ENCODE results near the gene SYNE2. TPM values are rescaled to one million over a fixed set of nuclear protein-coding genes. Genes with fewer than 3 reads are reported as not detected.
"Not testable (repeated sequence)": the region's sequence is repeated elsewhere in the genome, so short reads cannot be mapped to it uniquely, and the experiment has no call there.

Gene SYNE2
- total and polyA plus RNA-seq, 12 donors: 43.6 to 205 (median 103) TPM

DNA sequence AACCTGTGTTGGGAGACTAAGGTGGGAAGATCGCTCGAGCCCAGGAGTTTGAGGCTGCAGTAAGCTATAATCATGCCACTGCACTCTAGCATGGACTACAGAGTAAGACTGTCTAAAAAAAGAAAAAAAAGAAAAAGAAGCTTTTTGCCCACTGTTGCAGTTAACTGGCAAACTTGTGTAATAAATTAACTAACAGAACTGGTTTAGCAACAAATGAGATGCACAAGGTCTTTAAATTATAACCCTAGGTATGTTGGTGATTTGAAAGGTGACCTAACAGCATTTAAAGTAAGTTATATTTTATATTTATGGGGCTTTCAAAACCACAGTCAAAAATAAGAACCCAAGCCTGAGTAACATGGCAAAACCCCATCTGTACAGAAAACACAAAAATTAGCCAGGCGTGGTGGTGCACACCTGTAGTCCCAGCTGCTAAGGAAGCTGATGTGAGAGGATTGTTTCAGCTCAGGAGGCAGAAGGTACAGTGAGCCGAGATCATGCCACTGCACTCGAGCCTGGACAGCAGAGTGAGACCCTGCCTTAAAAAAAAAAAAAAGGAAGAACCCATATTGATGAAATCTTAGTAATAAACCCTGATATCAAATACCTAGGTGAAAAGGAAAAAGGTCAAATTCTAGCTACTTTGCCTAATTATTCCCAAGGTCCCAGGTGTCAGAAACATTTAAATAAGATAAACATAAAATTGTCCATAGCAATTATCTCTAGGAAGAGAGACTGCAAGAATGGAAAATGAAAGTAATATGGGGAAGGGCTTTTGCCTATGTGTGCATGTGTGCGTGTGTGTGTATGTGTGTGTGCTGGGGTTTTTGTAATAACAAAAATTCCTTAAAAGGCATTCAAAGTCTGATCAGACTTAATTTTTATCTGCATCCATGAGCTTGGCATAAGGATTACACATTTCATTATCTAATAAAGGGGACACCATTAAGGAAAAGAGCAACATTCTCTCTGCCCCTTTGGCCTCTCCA, 15.4 kb downstream of the SYNE2 start:
- Histone ChIP-seq H3K27me3 (no peaks in the 10 kb centered on the region), H3K4me1 (peaks cover 0 to 58% (median 26%) of the 10 kb centered on the region in 9 donors), H3K36me3 (no peaks in the 10 kb centered on the region), H3K4me3 (no peak overlapping the region), H3K27ac (peak overlapping the region in 5 of 10 donors; percentile 7 to 60 (median 33)), H3K9me3 (no peaks in the 10 kb centered on the region)
- WGBS, 2 donors: 77 to 92% methylated on average over 6 of the region's 6 CpGs
- DNase-seq: no peak
- TF ChIP-seq, protein P1, sequence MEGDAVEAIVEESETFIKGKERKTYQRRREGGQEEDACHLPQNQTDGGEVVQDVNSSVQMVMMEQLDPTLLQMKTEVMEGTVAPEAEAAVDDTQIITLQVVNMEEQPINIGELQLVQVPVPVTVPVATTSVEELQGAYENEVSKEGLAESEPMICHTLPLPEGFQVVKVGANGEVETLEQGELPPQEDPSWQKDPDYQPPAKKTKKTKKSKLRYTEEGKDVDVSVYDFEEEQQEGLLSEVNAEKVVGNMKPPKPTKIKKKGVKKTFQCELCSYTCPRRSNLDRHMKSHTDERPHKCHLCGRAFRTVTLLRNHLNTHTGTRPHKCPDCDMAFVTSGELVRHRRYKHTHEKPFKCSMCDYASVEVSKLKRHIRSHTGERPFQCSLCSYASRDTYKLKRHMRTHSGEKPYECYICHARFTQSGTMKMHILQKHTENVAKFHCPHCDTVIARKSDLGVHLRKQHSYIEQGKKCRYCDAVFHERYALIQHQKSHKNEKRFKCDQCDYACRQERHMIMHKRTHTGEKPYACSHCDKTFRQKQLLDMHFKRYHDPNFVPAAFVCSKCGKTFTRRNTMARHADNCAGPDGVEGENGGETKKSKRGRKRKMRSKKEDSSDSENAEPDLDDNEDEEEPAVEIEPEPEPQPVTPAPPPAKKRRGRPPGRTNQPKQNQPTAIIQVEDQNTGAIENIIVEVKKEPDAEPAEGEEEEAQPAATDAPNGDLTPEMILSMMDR (IDR thresholded peaks at IDR 0.05): no peak
- peak in 1 of 8 donors; percentile 41 for ATAC-seq
- intact Hi-C loops (cut with DNase I): loop anchor here in 1 of 10 donors (2.0 kb wide), 1 partner anchor 15 kb away; the partner anchor contains the start of gene SYNE2

DNA sequence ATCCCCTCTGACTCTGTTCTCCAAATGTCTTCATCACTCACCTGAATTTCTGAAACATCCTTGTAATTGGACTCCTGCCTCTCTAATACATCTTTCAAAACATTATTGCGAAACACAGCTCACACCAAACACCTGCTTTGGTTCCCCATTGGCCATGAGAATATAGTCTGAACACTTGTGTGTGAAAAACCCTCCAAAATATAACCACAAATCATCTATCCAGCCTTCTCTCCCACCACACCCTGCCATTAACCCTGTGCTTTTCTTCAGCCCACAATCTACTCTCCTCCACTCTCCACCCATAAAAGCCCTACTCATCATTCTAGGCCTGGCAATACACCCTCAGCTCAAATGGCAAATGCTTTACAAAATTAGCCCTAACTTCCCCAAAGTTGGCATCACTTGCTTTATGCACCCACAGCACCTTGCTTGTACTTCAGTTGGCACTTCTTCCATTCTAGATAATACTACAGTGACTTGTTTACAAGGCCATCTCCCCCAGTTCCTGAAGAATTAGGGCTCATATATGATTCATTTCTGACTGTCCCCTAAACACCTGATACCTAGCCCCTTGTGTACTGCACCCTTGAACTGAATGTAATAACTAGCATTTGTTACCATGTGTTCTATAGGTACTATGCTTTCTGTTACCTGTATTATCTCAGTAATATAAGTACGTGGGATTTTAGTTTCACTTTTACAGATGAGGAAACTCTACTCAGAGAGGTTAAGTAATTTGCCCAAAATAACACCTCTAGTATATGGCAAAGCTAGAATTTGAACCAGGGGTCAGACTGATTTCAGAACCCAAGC, 17.3 kb downstream of the SYNE2 start:
- H3K36me3 ChIP-seq; H3K9me3 ChIP-seq; H3K27me3 ChIP-seq; DNase-seq; H3K4me3 ChIP-seq; intact Hi-C loops (cut with DNase I): not testable (repeated sequence)
- peak in 1 of 8 donors; percentile 25 for ATAC-seq
- Histone ChIP-seq H3K27ac (peak overlapping the region in 1 of 10 donors; percentile 53), H3K4me1 (peaks cover 0 to 62% (median 38%) of the 10 kb centered on the region in 9 donors)
- WGBS, 2 donors: 100% methylated on average over 1 of the region's 2 CpGs

DNA sequence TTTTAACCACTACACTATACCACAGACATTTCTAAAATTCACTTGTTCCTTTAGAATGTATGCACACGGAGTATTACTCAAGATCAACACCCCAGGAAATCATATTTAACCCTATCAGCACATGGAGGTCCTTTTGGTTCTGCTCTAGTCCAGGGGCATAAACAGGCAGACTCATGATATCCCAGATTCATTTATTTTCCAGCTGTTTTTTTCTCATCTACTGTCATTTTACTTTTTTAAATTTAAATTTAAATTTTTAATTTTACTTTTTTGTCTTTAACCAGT, 17.9 kb downstream of the SYNE2 start:
- H3K4me3 ChIP-seq; H3K27ac ChIP-seq; ATAC-seq; DNase-seq; intact Hi-C loops (cut with DNase I); H3K27me3 ChIP-seq; H3K36me3 ChIP-seq; H3K9me3 ChIP-seq: not testable (repeated sequence)
- WGBS, 2 donors: 3 to 21% methylated on average over 1 of the region's 1 CpG
- peaks cover under 1 to 63% (median 43%) of the 10 kb centered on the region in 9 donors for H3K4me1 ChIP-seq

DNA sequence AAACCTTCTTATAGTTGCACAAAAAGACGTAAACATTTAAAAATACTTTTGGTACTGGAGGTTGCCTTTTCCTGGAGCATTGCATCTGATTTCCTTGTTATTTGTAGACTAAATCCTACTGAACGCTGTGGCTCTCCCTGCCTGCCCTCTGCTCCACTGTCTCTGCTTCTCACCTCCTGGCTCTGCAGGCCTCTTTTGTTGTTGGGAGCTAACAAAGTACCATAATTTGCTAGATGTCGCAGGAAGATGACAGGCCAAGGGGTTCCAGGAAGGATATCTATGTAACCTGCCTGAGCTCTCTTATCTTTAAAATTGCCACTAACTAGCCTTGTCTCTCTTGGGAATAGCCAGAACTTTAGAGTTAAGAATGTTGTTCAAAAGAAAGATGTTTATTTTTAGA, 21.4 kb downstream of the SYNE2 start:
- intact Hi-C loops (cut with DNase I): loop anchor here in 1 of 10 donors (2.0 kb wide), 1 partner anchor 19 kb away; no protein-coding TSS in a partner anchor

More for the DNA sequence above, 21.4 kb downstream of the SYNE2 start:
- no peaks in the 10 kb centered on the region for H3K36me3 ChIP-seq
- TF ChIP-seq, protein P1 (IDR thresholded peaks at IDR 0.05): no peak
- 27 to 37% methylated on average over 3 of the region's 3 CpGs for WGBS, 2 donors
- H3K27me3 ChIP-seq: no peaks in the 10 kb centered on the region
- no peaks in the 10 kb centered on the region for H3K9me3 ChIP-seq
- peak overlapping the region; percentile 2 to 92 (median 76) for H3K27ac ChIP-seq
- peaks cover 4 to 74% (median 52%) of the 10 kb centered on the region in 9 donors for H3K4me1 ChIP-seq
- ATAC-seq: peak in 6 of 8 donors; percentile 25 to 64 (median 46)
- H3K4me3 ChIP-seq: no peak overlapping the region
- DNase-seq: no peak
